GM12801 (cell line): ENCODE data around the gene BAIAP2.

Source experiments
- TF ChIP-seq, protein P1 (sequence below): IDR thresholded peaks from one replicate; pipeline ENCODE4 v1.5.1; 2011; ENCODE audit warnings: control low read depth; ENCODE audit not compliant: insufficient read length; ENCODE audit errors: extremely low read depth

BAIAP2 gene, protein sequence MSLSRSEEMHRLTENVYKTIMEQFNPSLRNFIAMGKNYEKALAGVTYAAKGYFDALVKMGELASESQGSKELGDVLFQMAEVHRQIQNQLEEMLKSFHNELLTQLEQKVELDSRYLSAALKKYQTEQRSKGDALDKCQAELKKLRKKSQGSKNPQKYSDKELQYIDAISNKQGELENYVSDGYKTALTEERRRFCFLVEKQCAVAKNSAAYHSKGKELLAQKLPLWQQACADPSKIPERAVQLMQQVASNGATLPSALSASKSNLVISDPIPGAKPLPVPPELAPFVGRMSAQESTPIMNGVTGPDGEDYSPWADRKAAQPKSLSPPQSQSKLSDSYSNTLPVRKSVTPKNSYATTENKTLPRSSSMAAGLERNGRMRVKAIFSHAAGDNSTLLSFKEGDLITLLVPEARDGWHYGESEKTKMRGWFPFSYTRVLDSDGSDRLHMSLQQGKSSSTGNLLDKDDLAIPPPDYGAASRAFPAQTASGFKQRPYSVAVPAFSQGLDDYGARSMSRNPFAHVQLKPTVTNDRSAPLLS

DNA sequence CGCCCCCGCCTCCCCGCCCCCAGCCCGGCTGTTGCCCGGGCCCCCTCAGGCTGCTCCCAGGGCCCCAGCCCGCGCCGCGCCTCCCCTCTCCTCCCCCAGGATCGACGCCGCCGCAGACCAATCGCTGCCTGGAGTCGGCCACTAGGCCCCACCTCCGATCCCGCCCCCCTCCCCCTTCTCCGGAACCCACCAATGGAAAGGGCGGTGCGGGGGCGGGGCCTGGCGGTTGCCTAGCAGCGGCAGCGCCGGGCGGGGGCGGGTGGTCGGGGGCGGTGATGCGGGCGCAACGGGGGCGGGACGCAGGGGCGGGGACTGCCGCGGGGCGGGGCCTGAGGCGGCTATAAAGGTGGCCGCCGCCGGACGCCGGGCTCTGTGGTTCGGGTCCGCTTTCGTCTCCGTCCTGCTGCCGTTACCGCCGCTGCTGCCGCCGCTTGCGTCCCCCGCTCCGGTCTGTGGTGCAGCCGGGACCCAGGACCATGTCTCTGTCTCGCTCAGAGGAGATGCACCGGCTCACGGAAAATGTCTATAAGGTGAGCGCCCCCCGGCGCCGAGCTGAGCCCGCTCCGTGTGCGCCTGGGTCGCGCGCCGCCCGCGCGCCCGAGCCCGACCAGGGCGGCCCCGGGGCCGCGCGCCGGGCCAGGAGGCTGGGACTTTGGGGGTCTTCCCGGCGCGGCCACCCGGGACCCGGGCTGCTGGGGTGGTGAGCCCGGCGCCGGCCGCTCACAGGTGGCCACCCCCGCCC lies at the start of gene BAIAP2:
BAIAP2 (plus strand) TSS at position 373 of the 742 bp plus-strand sequence; CDS start at position 477, 104 bp downstream.
- TF ChIP-seq, protein P1, sequence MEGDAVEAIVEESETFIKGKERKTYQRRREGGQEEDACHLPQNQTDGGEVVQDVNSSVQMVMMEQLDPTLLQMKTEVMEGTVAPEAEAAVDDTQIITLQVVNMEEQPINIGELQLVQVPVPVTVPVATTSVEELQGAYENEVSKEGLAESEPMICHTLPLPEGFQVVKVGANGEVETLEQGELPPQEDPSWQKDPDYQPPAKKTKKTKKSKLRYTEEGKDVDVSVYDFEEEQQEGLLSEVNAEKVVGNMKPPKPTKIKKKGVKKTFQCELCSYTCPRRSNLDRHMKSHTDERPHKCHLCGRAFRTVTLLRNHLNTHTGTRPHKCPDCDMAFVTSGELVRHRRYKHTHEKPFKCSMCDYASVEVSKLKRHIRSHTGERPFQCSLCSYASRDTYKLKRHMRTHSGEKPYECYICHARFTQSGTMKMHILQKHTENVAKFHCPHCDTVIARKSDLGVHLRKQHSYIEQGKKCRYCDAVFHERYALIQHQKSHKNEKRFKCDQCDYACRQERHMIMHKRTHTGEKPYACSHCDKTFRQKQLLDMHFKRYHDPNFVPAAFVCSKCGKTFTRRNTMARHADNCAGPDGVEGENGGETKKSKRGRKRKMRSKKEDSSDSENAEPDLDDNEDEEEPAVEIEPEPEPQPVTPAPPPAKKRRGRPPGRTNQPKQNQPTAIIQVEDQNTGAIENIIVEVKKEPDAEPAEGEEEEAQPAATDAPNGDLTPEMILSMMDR, result no peak

DNA sequence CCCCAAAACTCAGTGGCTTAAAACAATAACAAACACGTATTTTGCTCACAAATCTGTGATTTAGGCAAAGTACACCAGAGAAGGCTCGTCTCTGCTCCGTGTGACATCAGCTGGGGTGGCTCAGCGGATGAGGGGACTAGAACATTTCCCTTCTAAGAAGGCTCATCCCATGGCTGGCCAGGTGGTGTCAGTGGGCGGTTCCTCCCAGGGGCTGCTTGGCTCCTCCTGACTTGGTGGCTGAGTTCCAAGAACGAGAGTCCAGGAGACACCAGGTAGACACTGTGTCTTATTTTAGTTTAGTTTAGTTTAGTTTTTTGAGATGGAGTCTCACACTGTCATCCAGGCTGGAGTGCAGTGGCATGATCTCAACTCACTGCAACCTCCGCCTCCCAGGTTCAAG lies 48.9 kb upstream of the BAIAP2 start:
- TF ChIP-seq, protein P1, result no peak

DNA sequence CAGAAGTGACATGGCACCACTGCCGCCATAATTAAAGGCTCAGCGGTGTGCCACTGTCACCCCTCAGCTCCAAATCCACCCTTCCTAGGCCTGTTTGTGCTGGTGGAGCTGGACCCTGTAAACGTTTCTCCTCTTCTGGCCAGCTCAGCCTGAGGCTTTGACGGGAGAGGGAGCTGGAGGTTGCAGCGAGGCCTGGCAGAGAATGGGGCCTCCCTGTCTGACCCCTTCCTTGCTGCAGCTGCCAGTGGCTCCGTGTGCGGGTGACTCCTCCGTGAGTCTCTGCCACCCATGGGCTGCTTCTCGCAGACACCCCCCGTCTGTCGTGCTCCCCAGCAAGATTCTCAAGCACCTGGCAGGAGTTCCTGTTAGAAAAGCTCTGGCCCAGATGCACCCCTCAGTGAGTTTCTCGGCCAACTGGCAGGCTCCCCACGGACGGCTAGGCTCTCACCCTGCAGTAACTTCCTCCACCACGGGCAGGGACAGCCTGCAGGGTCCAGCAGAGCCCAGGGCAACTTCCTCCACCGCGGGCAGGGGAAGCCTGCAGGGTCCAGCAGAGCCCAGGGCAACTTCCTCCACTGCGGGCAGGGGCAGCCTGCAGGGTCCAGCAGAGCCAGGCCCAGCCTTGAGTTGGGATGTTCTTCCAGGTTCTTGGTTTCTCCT lies 48.0 kb upstream of the BAIAP2 start:
- TF ChIP-seq, protein P1, result no peak

DNA sequence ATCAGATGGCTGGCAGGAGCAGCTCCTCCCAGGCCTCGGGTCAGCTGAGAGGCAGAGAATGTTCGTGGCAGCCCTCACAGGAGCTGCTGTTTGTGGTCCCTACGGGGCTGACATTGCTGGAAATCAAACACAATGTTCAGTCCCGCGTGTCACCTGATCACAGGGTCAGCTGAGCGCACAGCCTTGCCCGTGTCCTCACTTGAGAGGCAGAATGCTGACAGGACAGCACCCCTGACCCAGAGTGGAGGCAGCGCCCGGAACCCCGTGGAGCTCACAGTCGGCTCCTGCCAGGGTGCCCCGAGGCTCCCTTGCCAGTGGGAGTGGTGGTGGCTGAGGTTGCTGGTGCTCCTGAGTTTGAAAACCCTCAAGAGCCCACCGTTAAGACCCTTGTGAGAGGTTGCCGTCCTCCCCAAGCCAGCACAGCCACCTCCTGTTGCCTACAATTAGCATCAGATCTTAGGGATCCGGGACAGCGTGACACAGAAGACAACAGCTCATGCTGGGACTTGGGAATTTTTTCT lies 47.0 kb upstream of the BAIAP2 start:
- TF ChIP-seq, protein P1, result no peak

DNA sequence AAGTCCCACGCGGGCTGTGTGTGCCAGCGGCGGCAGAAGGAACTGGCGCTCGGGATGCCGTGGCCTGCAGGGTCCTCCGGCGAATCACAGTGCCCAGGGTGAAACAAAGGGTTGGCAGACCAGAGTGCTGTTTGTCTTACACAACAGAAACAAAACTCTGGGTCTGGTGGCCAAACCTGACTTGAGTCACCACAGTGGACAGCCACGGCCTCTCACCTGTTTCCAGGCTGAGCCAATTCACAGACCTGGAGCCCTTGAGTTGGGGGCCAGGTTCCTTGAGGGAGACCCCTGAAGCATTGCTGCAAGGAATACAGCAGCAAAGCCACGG lies 45.4 kb upstream of the BAIAP2 start:
- TF ChIP-seq, protein P1, result no peak

DNA sequence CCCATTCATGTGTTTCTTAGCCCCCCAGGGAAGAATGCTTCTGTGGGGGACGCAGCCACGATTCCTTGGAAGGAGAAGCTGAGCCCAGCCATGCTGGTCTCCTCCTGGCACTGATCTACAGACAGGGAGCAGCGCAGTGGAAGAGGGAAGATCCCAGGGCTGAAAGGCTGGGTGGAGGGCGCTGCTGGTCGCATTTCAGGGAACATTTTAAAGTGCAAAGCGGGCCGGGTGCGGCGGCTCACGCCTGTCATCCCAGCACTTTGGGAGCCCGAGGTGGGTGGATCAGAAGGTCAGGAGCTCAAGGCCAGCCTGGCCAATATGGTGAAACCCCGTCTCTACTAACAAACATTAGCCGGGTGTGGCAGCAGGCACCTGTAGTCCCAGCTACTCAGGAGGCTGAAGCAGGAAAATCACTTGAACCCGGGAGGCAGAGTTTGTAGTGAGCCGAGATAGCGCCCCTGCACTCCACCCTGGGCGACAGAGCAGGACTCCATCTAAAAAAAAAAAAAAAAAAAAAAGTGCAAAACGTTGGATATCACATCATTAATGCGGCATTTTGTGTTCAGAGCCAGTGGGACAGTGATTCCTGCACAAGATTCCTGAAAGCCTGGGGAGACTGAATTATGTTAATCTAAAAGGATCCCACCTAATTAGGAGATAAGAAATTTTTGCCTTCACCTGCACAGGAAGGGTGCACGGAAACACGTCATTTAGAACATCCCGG lies 43.9 kb upstream of the BAIAP2 start:
- TF ChIP-seq, protein P1, result no peak

DNA sequence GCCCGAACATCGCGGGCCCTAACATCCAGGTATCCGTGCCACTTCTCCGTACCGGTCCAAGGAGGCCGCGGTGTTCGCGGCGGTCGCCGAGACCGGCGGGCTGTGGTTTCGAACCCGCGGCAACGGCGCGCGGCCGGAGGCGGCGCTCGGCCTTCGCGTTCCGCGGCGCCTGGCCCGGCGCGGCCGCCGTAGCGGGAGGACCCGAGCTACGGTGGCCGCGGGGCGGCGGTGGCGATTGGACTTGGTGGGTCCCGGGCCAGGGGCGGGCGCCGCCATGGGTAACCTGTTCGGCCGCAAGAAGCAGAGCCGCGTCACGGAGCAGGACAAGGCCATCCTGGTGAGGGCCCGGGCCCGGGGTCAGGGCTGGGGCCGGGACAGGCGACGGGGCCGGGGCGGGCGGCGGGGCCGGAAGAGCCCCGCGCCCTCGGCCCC lies 43.3 kb upstream of the BAIAP2 start, which contains the start of gene CHMP6:
CHMP6 (plus strand) TSS at position 197 of the 432 bp plus-strand sequence; CDS start at position 275, 78 bp downstream.
- TF ChIP-seq, protein P1, result no peak
